NOMO-1 treated with DMSO at 0.1 percent for 48 hours (cell line): ENCODE measurements around the gene WFDC5.

Experiments used
- DNase-seq: peaks from one replicate; lab custom pipeline; 2025; ENCODE audit not compliant: unreplicated experiment; lab: John Stamatoyannopoulos, UW

WFDC5 gene

GRCh38 chr20:45115829-45116228 lies 855 bp upstream of the WFDC5 start:
- DNase-seq, result no peak

- DNase-seq, result no peak
Measured at GRCh38 chr20:45115386-45115774, 406 bp upstream of the WFDC5 start.

- no peak for DNase-seq
Measured at GRCh38 chr20:45113865-45114264, 1.1 kb downstream of the WFDC5 start.

- DNase-seq, result no peak
Measured at GRCh38 chr20:45112754-45113153, 2.2 kb downstream of the WFDC5 start.

GRCh38 chr20:45111799-45112471 lies 3.0 kb downstream of the WFDC5 start:
- DNase-seq, result no peak

- no peak for DNase-seq
Measured at GRCh38 chr20:45111285-45111684, 3.7 kb downstream of the WFDC5 start.

- DNase-seq, result no peak
Measured at GRCh38 chr20:45110301-45110700, 4.7 kb downstream of the WFDC5 start.

GRCh38 chr20:45109634-45110033 lies 5.3 kb downstream of the WFDC5 start:
- no peak for DNase-seq

GRCh38 chr20:45105317-45105716 lies 9.7 kb downstream of the WFDC5 start:
- no peak for DNase-seq

- DNase-seq, result peak; percentile 29
Measured at GRCh38 chr20:45104786-45105185, 10.2 kb downstream of the WFDC5 start.

GRCh38 chr20:45103072-45103471 lies 11.9 kb downstream of the WFDC5 start:
- no peak for DNase-seq

GRCh38 chr20:45101333-45101850 lies 13.6 kb downstream of the WFDC5 start:
- DNase-seq, result no peak

- DNase-seq, result peak; percentile 38
Measured at GRCh38 chr20:45100563-45101245, 14.3 kb downstream of the WFDC5 start, which contains the start of gene KCNS1. KCNS1 (minus strand) TSS chr20:45101127; CDS start chr20:45099236, 1,891 bp downstream.

GRCh38 chr20:45098103-45098773 lies 16.7 kb downstream of the WFDC5 start:
- DNase-seq, result no peak

GRCh38 chr20:45097485-45098102 lies 17.4 kb downstream of the WFDC5 start:
- peak; percentile 54 for DNase-seq

GRCh38 chr20:45096781-45097180 lies 18.2 kb downstream of the WFDC5 start:
- DNase-seq, result no peak

- peak; percentile 48 for DNase-seq
Measured at GRCh38 chr20:45095805-45096238, 19.2 kb downstream of the WFDC5 start.

- no peak for DNase-seq
Measured at GRCh38 chr20:45094864-45095574, 20.0 kb downstream of the WFDC5 start.

- no peak for DNase-seq
Measured at GRCh38 chr20:45094201-45094600, 20.8 kb downstream of the WFDC5 start.

- DNase-seq, result no peak
Measured at GRCh38 chr20:45092898-45093297, 22.1 kb downstream of the WFDC5 start.

GRCh38 chr20:45091366-45091765 lies 23.6 kb downstream of the WFDC5 start:
- no peak for DNase-seq
